Right atrium auricular region (tissue), 2 donors: Measurements from ENCODE around the gene ECSIT. TPM values are rescaled to one million over a fixed set of nuclear protein-coding genes. Genes with fewer than 3 reads are reported as not detected.

Source experiments
- DNase-seq: peaks from one replicate; pipeline ENCODE4 v3.0.0-alpha.2; 2019; ENCODE audit warnings: low spot score
- H3K27ac ChIP-seq, 2 donors: fragments of 200-600 bp; sonication (generic); 1 replicate in 1 of 2; 2 replicates in 1 of 2; pipeline ENCODE4 v1.5.1; 2016 to 2019
- H3K27me3 ChIP-seq, 2 donors: fragments of 200-600 bp; sonication (generic); one replicate each; pipeline versions ENCODE4 v1.5.1 to v1.6.0; 2017 to 2019
- H3K36me3 ChIP-seq: fragments of 200-600 bp; sonication (generic); one replicate; pipeline ENCODE4 v1.5.1; 2016
- H3K4me1 ChIP-seq, 2 donors: fragments of 200-600 bp; sonication (generic); one replicate each; pipeline versions ENCODE4 v1.5.1 to v1.6.0; 2017 to 2019
- H3K4me3 ChIP-seq, 2 donors: fragments of 200-600 bp; sonication (generic); 1 replicate in 1 of 2; 2 replicates in 1 of 2; pipeline ENCODE4 v1.5.1; 2017 to 2019; ENCODE audit warnings: mild to moderate bottlenecking in 1 of 2, moderate library complexity in 1 of 2
- H3K9me3 ChIP-seq, 2 donors: fragments of 200-600 bp; sonication (generic); one replicate each; pipeline ENCODE4 v1.5.1; 2019
- microRNA-seq, 2 donors: library from miRNA; unstranded; fragments of <30 nt; microRNA quantifications; one replicate each; pipeline ENCODE4, GENCODE V29; 2016 to 2017; ENCODE audit warnings: borderline number of aligned reads in 2 of 2, borderline replicate concordance in 1 of 2
- total RNA-seq, 2 donors: library from RNA; depleted of rRNA; stranded (reverse); fragments of >200 nt; gene quantifications; one replicate each; pipeline ENCODE4 v1.1.0, GENCODE V29; 2016
- TF ChIP-seq, protein P1 (sequence below), 2 donors: fragments of 200-600 bp; sonication (generic); IDR thresholded peaks; one replicate each; pipeline ENCODE4 v1.5.1; 2019; ENCODE audit warnings: antibody characterized with exemption in 2 of 2

ECSIT gene
- total RNA-seq, 2 donors from 2014 or later: 83.6 to 126 TPM

DNA sequence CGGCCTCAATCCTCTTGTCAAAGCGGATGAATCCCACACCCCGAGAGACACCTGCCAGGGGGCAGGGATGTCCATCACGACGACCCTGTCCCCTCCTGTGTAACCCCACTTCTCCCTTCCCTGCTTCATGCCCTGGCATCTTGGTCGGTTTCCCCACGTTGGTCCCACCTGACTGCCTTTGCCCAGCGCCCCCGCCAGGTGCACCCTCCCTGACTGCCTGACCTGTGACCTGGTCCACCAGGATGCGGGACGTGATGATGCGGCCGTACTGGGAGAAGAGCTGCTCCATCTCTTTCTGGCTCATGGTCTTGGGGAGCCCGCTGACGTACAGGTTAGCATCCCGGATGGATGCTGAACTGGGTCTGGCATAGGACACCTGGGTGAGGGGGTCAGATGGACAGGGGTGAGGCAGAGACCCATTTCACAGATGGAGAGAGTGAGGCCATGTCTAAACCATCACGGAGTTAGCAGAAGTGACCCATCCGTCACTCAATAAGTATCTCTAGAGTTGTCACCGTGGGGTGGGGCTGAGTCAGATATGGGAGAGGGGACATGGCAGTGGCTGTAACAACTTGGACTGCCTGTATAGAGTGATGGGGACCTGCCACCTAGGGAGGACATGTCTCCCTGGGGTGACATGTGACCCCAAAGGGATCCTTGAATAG lies 70.6 kb downstream of the ECSIT start:
- Histone ChIP-seq H3K4me3 (no peak overlapping the region), H3K9me3 (no peaks in the 10 kb centered on the region), H3K27me3 (no peaks in the 10 kb centered on the region), H3K36me3 (no peaks in the 10 kb centered on the region), H3K27ac (no peak overlapping the region), H3K4me1 (no peaks in the 10 kb centered on the region)
- TF ChIP-seq, protein P1, sequence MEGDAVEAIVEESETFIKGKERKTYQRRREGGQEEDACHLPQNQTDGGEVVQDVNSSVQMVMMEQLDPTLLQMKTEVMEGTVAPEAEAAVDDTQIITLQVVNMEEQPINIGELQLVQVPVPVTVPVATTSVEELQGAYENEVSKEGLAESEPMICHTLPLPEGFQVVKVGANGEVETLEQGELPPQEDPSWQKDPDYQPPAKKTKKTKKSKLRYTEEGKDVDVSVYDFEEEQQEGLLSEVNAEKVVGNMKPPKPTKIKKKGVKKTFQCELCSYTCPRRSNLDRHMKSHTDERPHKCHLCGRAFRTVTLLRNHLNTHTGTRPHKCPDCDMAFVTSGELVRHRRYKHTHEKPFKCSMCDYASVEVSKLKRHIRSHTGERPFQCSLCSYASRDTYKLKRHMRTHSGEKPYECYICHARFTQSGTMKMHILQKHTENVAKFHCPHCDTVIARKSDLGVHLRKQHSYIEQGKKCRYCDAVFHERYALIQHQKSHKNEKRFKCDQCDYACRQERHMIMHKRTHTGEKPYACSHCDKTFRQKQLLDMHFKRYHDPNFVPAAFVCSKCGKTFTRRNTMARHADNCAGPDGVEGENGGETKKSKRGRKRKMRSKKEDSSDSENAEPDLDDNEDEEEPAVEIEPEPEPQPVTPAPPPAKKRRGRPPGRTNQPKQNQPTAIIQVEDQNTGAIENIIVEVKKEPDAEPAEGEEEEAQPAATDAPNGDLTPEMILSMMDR (IDR thresholded peaks at IDR 0.05): no peak
- DNase-seq: no peak

DNA sequence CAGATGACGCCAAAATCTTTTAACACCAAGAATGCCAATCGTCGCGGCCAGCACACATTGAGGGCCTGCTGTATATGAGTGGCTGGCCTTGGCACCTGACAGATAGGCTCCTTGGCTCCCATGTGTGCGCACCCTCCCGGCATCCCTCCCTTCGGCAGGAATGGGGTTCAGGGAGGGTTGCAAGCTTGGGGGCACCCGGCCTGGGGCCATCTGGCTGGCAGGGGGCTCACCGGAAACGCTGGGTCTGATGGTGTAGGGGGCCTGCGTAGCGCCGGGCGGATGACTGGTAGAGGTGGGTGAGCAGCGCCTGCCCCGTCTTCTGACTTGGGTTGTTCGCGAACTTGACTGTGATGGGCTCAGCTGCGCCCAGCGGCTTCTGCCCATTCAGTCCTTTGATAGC lies 71.1 kb downstream of the ECSIT start:
- Histone ChIP-seq H3K4me1 (no peaks in the 10 kb centered on the region), H3K27me3 (no peaks in the 10 kb centered on the region), H3K4me3 (no peak overlapping the region), H3K36me3 (no peaks in the 10 kb centered on the region), H3K27ac (no peak overlapping the region), H3K9me3 (no peaks in the 10 kb centered on the region)
- DNase-seq: no peak
- TF ChIP-seq, protein P1 (IDR thresholded peaks at IDR 0.05): no peak

DNA sequence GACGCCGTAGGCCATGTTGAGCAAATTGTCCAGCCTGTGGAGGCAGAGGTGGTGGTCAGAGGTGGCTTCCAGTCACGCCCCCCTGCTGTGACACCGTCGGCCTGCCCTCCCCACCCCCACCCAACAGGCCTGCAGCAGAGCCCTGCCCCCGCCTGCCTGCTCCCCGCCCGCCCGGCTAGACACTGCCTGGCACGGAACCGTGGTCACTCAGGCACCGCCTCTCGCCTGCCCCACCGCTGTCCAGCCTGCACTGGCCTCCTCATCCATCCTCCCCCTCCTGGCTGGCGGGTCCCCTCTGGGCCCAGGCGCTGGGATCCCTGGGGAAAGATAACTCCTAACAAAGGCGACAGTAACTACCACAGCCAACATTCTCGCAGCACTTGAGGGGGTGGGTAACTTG lies 71.8 kb downstream of the ECSIT start:
- Histone ChIP-seq H3K4me1 (peaks cover 0 to 2% of the 10 kb centered on the region in 2 donors), H3K36me3 (no peaks in the 10 kb centered on the region), H3K9me3 (no peaks in the 10 kb centered on the region), H3K4me3 (no peak overlapping the region), H3K27ac (no peak overlapping the region), H3K27me3 (no peaks in the 10 kb centered on the region)
- no peak for DNase-seq
- TF ChIP-seq, protein P1 (IDR thresholded peaks at IDR 0.05): no peak

DNA sequence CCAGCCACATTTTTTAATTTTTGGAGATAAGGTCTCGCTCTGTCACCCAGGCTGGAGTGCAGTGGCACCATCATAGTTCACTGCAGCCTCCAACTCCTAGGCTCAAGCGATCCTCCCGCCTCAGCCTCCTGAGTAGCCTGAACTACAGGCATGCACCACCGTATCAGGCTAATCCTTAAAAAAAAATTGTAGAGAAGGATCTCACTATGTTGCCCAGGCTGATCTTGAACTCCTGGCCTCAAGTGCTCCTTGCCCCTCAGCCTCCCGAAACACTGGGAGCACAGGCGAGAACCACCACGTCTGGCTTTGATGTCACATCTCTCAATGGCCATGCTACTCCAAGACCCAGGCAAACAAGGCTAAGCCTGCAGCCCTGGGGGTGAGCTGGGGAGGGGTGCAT lies 72.3 kb downstream of the ECSIT start:
- Histone ChIP-seq H3K27me3 (no peaks in the 10 kb centered on the region), H3K27ac (no peak overlapping the region), H3K4me3 (no peak overlapping the region), H3K9me3 (no peaks in the 10 kb centered on the region), H3K4me1 (peaks cover 0 to 6% of the 10 kb centered on the region in 2 donors), H3K36me3 (no peaks in the 10 kb centered on the region)
- DNase-seq: no peak
- TF ChIP-seq, protein P1 (IDR thresholded peaks at IDR 0.05): no peak

Small RNAs within 50 kb of the gene (microRNA-seq; reads per million reads assigned to microRNA genes)
- 0 reads per million in 2 donors for gene MIR7974

Other genes with a start within 250 kb of the ECSIT start
- gene TSPAN16, start 233.0 kb downstream of the ECSIT start, total RNA-seq: not detected
- 10 to 100 TPM in 1 of 2 donors, 1 to 10 TPM in 1; 6.5 to 11.1 TPM for gene RAB3D, start 189.5 kb downstream of the ECSIT start, total RNA-seq
- gene TMEM205, start 182.9 kb downstream of the ECSIT start, total RNA-seq: 100 to 1,000 TPM; 301 to 343 TPM
- gene CCDC159, start 182.6 kb downstream of the ECSIT start, total RNA-seq: 10 to 100 TPM; 12.1 to 18.8 TPM
- 10 to 100 TPM; 26.2 to 30.5 TPM for gene PLPPR2, start 173.7 kb downstream of the ECSIT start, total RNA-seq
- 1 to 10 TPM in 1 of 2 donors, under 1 TPM in 1; 0.44 to 1.5 TPM for gene SWSAP1, start 154.5 kb downstream of the ECSIT start, total RNA-seq
- 1 to 10 TPM; 5.9 to 10.0 TPM for gene EPOR, start 144.8 kb downstream of the ECSIT start, total RNA-seq
- gene RGL3, start 109.8 kb downstream of the ECSIT start, total RNA-seq: 1 to 10 TPM; 7.4 to 8.4 TPM
- under 1 TPM; 0.22 to 0.59 TPM for gene ODAD3, start 94.0 kb downstream of the ECSIT start, total RNA-seq
- gene PRKCSH, start 93.5 kb downstream of the ECSIT start, total RNA-seq: 10 to 100 TPM; 78.0 to 82.8 TPM
- gene ELAVL3, start 48.1 kb downstream of the ECSIT start, total RNA-seq: not detected
- gene ZNF653, start 23.3 kb downstream of the ECSIT start, total RNA-seq: 1 to 10 TPM; 4.6 to 9.9 TPM
- 100 to 1,000 TPM in 1 of 2 donors, 10 to 100 TPM in 1; 93.3 to 592 TPM for gene CNN1, start 9.7 kb upstream of the ECSIT start, total RNA-seq
- gene ELOF1, start 30.1 kb upstream of the ECSIT start, total RNA-seq: 10 to 100 TPM; 17.1 to 32.5 TPM
- gene ACP5, start 48.5 kb upstream of the ECSIT start, total RNA-seq: 1 to 10 TPM; 3.2 to 3.6 TPM
- gene ZNF627, start 68.3 kb upstream of the ECSIT start, total RNA-seq: 1 to 10 TPM; 6.0 to 6.7 TPM
- gene ZNF823, start 209.8 kb upstream of the ECSIT start, total RNA-seq: 1 to 10 TPM; 2.6 to 4.0 TPM
- gene ZNF441, start 237.9 kb upstream of the ECSIT start, total RNA-seq: 1 to 10 TPM; 2.0 to 3.4 TPM